GM23338 (cell line): Measurements from ENCODE around the gene FAM120A.

ENCODE experiments used
- POLR2AphosphoS5 ChIP-seq: IDR thresholded peaks from 2 replicates; pipeline ENCODE4 v1.6.1; 2016; ENCODE audit warnings: antibody characterized with exemption, low read depth
- ZNF114 ChIP-seq: fragments of 250-450 bp; sonication (Bioruptor Pico); IDR thresholded peaks from 2 replicates; pipeline ENCODE4 v1.5.0; 2020; ENCODE audit warnings: mild to moderate bottlenecking, moderate library complexity
- TF ChIP-seq, protein P1 (sequence below), 2 experiments: fragments of 200-600 bp in 1 of 2; sonication (generic) in 1 of 2; conservative IDR thresholded peaks; 2 replicates each; pipeline versions ENCODE4 v1.5.1 to v1.6.1; 2016 to 2017; ENCODE audit warnings: antibody characterized with exemption in 2 of 2, low read depth in 2 of 2, mild to moderate bottlenecking in 2 of 2, moderate library complexity in 1 of 2

DNA sequence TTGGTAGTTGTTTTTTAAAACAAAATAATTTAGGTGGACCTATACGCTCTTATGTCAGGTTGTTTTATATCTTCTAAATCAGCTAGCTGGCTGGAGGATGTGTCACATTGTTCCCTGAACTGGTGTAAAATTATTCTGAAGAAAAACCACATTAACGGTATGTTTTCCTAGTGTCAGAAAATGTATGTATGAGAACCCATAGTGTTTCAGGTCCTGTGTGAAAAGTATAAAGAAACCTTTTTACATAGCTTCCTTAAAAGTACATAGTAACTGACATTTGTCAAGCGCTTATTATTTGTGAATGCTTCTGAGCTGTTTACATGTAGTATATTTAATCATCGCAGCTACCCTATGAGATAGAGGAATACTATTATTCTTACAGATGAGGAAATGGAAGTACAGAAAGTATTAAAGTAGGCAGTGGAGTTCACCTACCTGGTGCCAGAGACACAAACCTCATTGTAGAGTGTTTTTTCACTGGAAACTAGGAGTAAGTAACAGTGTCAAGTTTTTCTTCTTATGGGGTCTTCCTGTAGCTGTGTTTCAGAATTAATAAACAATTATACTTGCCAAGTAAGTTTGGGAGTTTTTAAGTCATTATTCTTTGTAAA is 12.3 kb downstream of the FAM120A start:
- TF ChIP-seq, protein P1, sequence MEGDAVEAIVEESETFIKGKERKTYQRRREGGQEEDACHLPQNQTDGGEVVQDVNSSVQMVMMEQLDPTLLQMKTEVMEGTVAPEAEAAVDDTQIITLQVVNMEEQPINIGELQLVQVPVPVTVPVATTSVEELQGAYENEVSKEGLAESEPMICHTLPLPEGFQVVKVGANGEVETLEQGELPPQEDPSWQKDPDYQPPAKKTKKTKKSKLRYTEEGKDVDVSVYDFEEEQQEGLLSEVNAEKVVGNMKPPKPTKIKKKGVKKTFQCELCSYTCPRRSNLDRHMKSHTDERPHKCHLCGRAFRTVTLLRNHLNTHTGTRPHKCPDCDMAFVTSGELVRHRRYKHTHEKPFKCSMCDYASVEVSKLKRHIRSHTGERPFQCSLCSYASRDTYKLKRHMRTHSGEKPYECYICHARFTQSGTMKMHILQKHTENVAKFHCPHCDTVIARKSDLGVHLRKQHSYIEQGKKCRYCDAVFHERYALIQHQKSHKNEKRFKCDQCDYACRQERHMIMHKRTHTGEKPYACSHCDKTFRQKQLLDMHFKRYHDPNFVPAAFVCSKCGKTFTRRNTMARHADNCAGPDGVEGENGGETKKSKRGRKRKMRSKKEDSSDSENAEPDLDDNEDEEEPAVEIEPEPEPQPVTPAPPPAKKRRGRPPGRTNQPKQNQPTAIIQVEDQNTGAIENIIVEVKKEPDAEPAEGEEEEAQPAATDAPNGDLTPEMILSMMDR (conservative IDR thresholded peaks at IDR 0.05; ENCODE audit: low read depth in 2 of 2), result no peak
- TF ChIP-seq POLR2AphosphoS5, result no peak
- TF ChIP-seq ZNF114, result no peak
